Brain microvascular endothelial cell (primary cell): ENCODE measurements around the gene MRI1.

Experiments
- DNase-seq: peaks from one replicate; pipeline ENCODE4 v3.0.0-alpha.2; 2020
- H3K27ac ChIP-seq: fragments of 250-450 bp; sonication (Bioruptor Pico); 2 replicates; pipeline ENCODE4 v1.5.1; 2020; ENCODE audit warnings: mild to moderate bottlenecking, moderate library complexity
- H3K27me3 ChIP-seq: fragments of 250-450 bp; sonication (Bioruptor Pico); replicated peaks from 2 replicates; pipeline ENCODE4 v1.5.1; 2020; ENCODE audit warnings: mild to moderate bottlenecking
- H3K36me3 ChIP-seq: fragments of 250-450 bp; sonication (Bioruptor Pico); replicated peaks from 2 replicates; pipeline ENCODE4 v1.5.1; 2020; ENCODE audit warnings: mild to moderate bottlenecking
- H3K4me3 ChIP-seq: 2 replicates; pipeline ENCODE4 v1.5.1; 2011; ENCODE audit warnings: low read depth, mild to moderate bottlenecking, control low read depth, low read length, moderate library complexity
- in situ Hi-C: cut with HindIII; loops from 2 replicates; pipeline ENCODE4 v1.10.0; 2017; ENCODE audit warnings: low sequenced_read_pairs, low pct_ligation_motif_present
- TF ChIP-seq, protein P1 (sequence below): IDR thresholded peaks from 2 replicates; pipeline ENCODE4 v1.5.1; 2011; ENCODE audit warnings: low read depth, mild to moderate bottlenecking, moderate library complexity, low read length, control low read depth, inconsistent platforms; ENCODE audit errors: missing control alignments

MRI1 gene

DNA sequence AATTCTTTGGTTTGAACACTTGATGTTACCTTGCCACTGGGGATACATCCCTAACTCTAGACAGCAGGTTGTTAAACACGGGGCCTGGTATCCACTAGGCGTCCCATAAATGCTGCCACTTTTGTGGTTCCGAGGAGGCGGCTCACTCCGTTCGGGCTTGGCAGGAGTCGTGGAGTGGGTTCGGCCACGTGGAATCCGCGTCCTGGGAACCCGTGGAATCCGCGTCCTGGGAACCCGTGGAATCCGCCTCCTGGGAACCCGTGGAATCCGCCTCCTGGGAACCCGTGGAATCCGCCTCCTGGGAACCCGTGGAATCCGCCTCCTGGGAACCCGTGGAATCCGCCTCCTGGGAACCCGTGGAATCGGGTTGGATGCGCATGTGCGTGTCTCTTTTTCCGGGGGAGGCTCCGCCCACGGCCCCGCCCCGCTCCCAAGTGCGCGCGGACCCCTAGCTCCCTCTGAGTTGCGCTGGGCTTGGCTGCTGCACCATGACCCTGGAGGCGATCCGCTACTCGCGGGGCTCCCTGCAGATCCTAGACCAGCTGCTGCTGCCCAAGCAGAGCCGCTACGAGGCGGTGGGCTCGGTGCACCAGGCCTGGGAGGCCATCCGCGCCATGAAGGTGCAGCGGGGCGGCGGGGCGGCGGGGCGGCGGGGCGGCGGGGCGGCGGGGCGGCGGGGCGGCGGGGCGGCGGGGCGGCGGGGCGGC lies at the start of gene MRI1:
MRI1 (plus strand) TSS at position 422 of the 707 bp plus-strand sequence; CDS start at position 489, 67 bp downstream.
- DNase-seq, result no peak
- Histone ChIP-seq H3K4me3 (peak within 1 kb of the TSS; percentile 80), H3K27ac (no peak within 1 kb of the TSS), H3K27me3 (no peaks in the 10 kb centered on the region), H3K36me3 (peaks cover 32% of the 10 kb centered on the region)
- in situ Hi-C loops, result no loop called here
- TF ChIP-seq, protein P1, sequence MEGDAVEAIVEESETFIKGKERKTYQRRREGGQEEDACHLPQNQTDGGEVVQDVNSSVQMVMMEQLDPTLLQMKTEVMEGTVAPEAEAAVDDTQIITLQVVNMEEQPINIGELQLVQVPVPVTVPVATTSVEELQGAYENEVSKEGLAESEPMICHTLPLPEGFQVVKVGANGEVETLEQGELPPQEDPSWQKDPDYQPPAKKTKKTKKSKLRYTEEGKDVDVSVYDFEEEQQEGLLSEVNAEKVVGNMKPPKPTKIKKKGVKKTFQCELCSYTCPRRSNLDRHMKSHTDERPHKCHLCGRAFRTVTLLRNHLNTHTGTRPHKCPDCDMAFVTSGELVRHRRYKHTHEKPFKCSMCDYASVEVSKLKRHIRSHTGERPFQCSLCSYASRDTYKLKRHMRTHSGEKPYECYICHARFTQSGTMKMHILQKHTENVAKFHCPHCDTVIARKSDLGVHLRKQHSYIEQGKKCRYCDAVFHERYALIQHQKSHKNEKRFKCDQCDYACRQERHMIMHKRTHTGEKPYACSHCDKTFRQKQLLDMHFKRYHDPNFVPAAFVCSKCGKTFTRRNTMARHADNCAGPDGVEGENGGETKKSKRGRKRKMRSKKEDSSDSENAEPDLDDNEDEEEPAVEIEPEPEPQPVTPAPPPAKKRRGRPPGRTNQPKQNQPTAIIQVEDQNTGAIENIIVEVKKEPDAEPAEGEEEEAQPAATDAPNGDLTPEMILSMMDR, result no peak

DNA sequence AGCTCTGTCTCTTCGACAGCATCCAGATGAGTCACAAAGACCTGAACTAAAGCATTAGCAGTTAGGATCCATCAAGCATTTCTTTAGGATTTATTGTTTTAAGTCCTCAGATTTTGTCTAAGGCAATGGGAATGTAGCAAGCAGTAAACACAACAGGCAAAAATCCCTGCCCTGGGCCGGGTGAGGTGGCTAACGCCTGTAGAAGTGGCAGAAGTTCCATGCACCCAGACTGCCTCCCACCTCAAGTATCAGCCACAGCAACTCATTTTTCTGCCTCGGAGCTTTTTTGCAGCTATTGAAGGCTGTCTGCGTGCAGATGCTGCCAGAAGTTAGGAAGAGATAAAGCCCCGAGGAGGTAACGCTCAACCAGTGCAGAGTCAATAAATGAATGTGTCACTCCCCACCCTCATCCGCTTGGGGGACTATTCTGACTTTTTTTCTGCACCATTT lies 47.1 kb upstream of the MRI1 start:
- DNase-seq, result no peak
- Histone ChIP-seq H3K27ac (no peak overlapping the region), H3K36me3 (no peaks in the 10 kb centered on the region), H3K27me3 (no peaks in the 10 kb centered on the region), H3K4me3 (no peak overlapping the region)
- in situ Hi-C loops, result loop anchor here (25.0 kb wide), 2 partner anchors 105 to 430 kb away; no protein-coding TSS in a partner anchor
- TF ChIP-seq, protein P1, result no peak

DNA sequence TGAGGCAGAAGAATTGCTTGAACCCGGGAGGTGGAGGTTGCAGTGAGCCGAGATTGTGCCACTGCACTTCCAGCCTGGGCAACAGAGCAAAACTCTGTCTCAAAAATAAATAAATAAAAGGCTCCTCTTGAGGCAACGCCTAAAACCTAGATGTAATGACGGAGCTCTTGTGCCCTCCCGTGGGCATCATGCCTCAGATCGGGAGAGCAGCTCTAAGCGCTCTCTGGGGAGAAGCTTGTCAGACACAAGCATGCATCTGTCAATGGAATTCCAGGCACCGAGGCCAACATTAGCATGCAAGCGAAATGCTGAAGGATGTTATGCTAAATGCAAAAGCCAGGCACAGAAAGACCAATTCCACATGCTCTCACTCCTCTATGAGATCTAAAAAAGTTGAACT lies 45.6 kb upstream of the MRI1 start:
- DNase-seq, result peak; percentile 28
- in situ Hi-C loops, result loop anchor here (25.0 kb wide), 2 partner anchors 106 to 431 kb away; no protein-coding TSS in a partner anchor
- H3K27ac ChIP-seq, result no peak overlapping the region
- TF ChIP-seq, protein P1, result peak; percentile 52
- H3K27me3 ChIP-seq, result no peaks in the 10 kb centered on the region
- no peaks in the 10 kb centered on the region for H3K36me3 ChIP-seq
- H3K4me3 ChIP-seq, result no peak overlapping the region

GRCh38 chr19:13722146-13722545 lies 42.2 kb upstream of the MRI1 start:
- no peak for DNase-seq
- TF ChIP-seq, protein P1, result no peak
- Histone ChIP-seq H3K27me3 (no peaks in the 10 kb centered on the region), H3K27ac (no peak overlapping the region), H3K4me3 (no peak overlapping the region), H3K36me3 (no peaks in the 10 kb centered on the region)
- in situ Hi-C loops, result loop anchor here (25.0 kb wide), 2 partner anchors 110 to 435 kb away; no protein-coding TSS in a partner anchor

DNA sequence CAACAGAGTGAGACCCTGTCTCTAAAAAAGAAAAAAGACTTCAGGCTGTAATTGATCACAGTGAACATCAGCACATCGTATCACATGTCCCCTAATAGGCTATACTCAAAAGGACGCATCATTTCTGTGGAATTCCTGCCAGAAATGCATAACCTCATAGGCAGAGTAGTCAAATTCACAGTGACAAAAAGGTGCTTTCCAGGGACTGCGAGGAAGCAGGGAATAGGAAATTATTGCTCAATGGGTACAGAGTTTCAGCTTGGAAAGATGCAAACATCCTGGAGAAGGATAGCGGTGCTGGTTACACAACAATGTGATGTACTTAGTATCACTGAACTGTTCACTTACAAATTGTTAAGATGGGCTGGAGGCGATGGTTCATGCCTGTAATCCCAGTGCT lies 41.1 kb upstream of the MRI1 start:
- Histone ChIP-seq H3K4me3 (no peak overlapping the region), H3K36me3 (no peaks in the 10 kb centered on the region), H3K27me3 (no peaks in the 10 kb centered on the region), H3K27ac (no peak overlapping the region)
- DNase-seq, result no peak
- in situ Hi-C loops, result loop anchor here (25.0 kb wide), 2 partner anchors 111 to 436 kb away; no protein-coding TSS in a partner anchor
- TF ChIP-seq, protein P1, result no peak

DNA sequence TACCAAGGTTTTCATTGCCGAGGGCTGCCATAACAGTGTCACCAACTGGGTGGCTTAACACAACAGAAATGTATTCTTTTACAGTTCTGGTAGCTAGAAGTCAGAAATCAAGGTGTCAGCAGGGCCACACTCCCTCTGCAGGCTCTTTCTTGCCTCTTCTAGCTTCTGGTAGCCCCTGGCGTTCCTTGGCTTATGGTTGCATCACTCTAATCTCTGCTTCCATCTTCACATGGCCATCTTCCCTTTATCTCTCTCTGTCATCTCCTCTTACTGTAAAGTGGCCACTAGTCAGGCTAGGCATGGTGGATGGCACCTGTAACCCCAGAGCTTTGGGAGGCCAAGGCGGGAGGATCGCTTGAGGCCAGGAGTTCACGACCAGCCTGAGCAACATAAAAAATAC lies 38.0 kb upstream of the MRI1 start:
- TF ChIP-seq, protein P1, result no peak
- Histone ChIP-seq H3K36me3 (no peaks in the 10 kb centered on the region), H3K27me3 (no peaks in the 10 kb centered on the region), H3K27ac (no peak overlapping the region), H3K4me3 (no peak overlapping the region)
- no peak for DNase-seq
- in situ Hi-C loops, result no loop called here
